Measurements from ENCODE around the gene KIAA1191.

GRCh38 chr5:176406436-176407052 lies 45.0 kb upstream of the KIAA1191 start:
- TF ChIP-seq BCL11A (IDR thresholded peaks at IDR 0.05; ENCODE audit: low read depth in 2 of 2, low read length in 2 of 2) (no peak), CEBPB (IDR thresholded peaks at IDR 0.05; ENCODE audit: low read depth, low read length) (no peak), RFX5 (IDR thresholded peaks at IDR 0.05; ENCODE audit: borderline replicate concordance, low read depth, low read length) (no peak), EZH2 (IDR thresholded peaks at IDR 0.05; ENCODE audit: low read depth, low read length, severe bottlenecking) (no peak), CTCF (IDR thresholded peaks at IDR 0.05; ENCODE audit: control extremely low read depth in 1 of 3, insufficient read depth in 1 of 3, low read depth in 1 of 3, low read length in 3 of 3) (no peak), HDAC6 (IDR thresholded peaks at IDR 0.05; ENCODE audit: low read depth, low read length) (no peak), YY1 (IDR thresholded peaks at IDR 0.05; ENCODE audit: low read depth, low read length) (no peak)
